Smooth muscle cell (in vitro differentiated cells): ENCODE data around the gene PNP. TPM values are rescaled to one million over a fixed set of nuclear protein-coding genes. Genes with fewer than 3 reads are reported as not detected.

Experiments
- DNase-seq: peaks from one replicate; lab custom pipeline; 2025; ENCODE audit not compliant: unreplicated experiment; lab: John Stamatoyannopoulos, UW
- H2AFZ ChIP-seq: fragments of 200-600 bp; sonication (generic); 2 replicates; pipeline ENCODE4 v1.6.0; 2016; ENCODE audit warnings: antibody characterized with exemption, low read depth, mild to moderate bottlenecking
- H3F3A ChIP-seq: fragments of 200-600 bp; sonication (generic); 2 replicates; pipeline ENCODE4 v1.6.0; 2017; ENCODE audit warnings: antibody characterized with exemption, low read depth
- H3K27ac ChIP-seq: fragments of 200-600 bp; sonication (generic); 2 replicates; pipeline ENCODE4 v1.5.1; 2016; ENCODE audit warnings: low read depth, mild to moderate bottlenecking
- H3K27me3 ChIP-seq: fragments of 200-600 bp; sonication (generic); 2 replicates; pipeline ENCODE4 v1.6.1; 2016; ENCODE audit warnings: low read depth, mild to moderate bottlenecking
- H3K36me3 ChIP-seq: fragments of 200-600 bp; sonication (generic); 2 replicates; pipeline ENCODE4 v1.5.1; 2016; ENCODE audit warnings: low read depth
- H3K4me1 ChIP-seq: fragments of 200-600 bp; sonication (generic); 2 replicates; pipeline ENCODE4 v1.5.1; 2016; ENCODE audit warnings: low read depth
- H3K4me2 ChIP-seq: fragments of 200-600 bp; sonication (generic); 2 replicates; pipeline ENCODE4 v1.6.0; 2016; ENCODE audit warnings: mild to moderate bottlenecking
- H3K4me3 ChIP-seq: fragments of 200-600 bp; sonication (generic); 2 replicates; pipeline ENCODE4 v1.5.1; 2016; ENCODE audit warnings: mild to moderate bottlenecking
- H3K79me2 ChIP-seq: fragments of 200-600 bp; sonication (generic); 2 replicates; pipeline ENCODE4 v1.6.0; 2016; ENCODE audit warnings: low read depth, mild to moderate bottlenecking
- H3K9ac ChIP-seq: fragments of 200-600 bp; sonication (generic); 2 replicates; pipeline ENCODE4 v1.6.0; 2016; ENCODE audit warnings: low read depth
- H3K9me3 ChIP-seq: fragments of 200-600 bp; sonication (generic); replicated peaks from 2 replicates; pipeline ENCODE4 v1.5.1; 2016; ENCODE audit warnings: low read depth
- H4K20me1 ChIP-seq: fragments of 200-600 bp; sonication (generic); 2 replicates; pipeline ENCODE4 v1.6.0; 2016; ENCODE audit warnings: low read depth
- WGBS: methylation state at CpG from one replicate; pipeline ENCODE4 v1.1.7; 2016; ENCODE audit warnings: low lambda C conversion rate; 5-methylcytosine and 5-hydroxymethylcytosine counted together
- polyA plus RNA-seq: library from polyadenylated mRNA; unstranded; fragments of >200 nt; fragmentation: Nextera tagmentation; extraction: Ambion mirVana; gene quantifications from 2 replicates; pipeline ENCODE4 v1.2.1, GENCODE V29; 2016
- total RNA-seq: library from RNA; depleted of rRNA; stranded (reverse); fragments of >200 nt; gene quantifications from 2 replicates; pipeline ENCODE4 v1.2.3, GENCODE V29; 2014
- TF ChIP-seq, protein P1 (sequence below): fragments of 200-600 bp; sonication (generic); IDR thresholded peaks from 2 replicates; pipeline ENCODE4 v1.5.1; 2017; ENCODE audit warnings: borderline replicate concordance, mild to moderate bottlenecking, antibody characterized with exemption; ENCODE audit not compliant: insufficient read depth, poor library complexity, severe bottlenecking

PNP gene
- total and polyA plus RNA-seq, 2 experiments from 2014 or later = 24.2 to 49.7 TPM

- TF ChIP-seq, protein P1, sequence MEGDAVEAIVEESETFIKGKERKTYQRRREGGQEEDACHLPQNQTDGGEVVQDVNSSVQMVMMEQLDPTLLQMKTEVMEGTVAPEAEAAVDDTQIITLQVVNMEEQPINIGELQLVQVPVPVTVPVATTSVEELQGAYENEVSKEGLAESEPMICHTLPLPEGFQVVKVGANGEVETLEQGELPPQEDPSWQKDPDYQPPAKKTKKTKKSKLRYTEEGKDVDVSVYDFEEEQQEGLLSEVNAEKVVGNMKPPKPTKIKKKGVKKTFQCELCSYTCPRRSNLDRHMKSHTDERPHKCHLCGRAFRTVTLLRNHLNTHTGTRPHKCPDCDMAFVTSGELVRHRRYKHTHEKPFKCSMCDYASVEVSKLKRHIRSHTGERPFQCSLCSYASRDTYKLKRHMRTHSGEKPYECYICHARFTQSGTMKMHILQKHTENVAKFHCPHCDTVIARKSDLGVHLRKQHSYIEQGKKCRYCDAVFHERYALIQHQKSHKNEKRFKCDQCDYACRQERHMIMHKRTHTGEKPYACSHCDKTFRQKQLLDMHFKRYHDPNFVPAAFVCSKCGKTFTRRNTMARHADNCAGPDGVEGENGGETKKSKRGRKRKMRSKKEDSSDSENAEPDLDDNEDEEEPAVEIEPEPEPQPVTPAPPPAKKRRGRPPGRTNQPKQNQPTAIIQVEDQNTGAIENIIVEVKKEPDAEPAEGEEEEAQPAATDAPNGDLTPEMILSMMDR = no peak
- Histone ChIP-seq H3K36me3 (no peaks in the 10 kb centered on the region), H3K4me2 (no peak overlapping the region), H3K9me3 (no peaks in the 10 kb centered on the region), H3K4me3 (no peak overlapping the region), H3F3A (no peaks in the 10 kb centered on the region), H3K27ac (no peak overlapping the region), H3K27me3 (no peaks in the 10 kb centered on the region), H4K20me1 (no peaks in the 10 kb centered on the region), H3K9ac (no peak overlapping the region), H2AFZ (no peak overlapping the region), H3K79me2 (no peaks in the 10 kb centered on the region), H3K4me1 (no peaks in the 10 kb centered on the region)
- WGBS = 92% methylated on average over 8 of the region's 8 CpGs
- no peak for DNase-seq
These were observed 39.2 kb downstream of the PNP start for GRCh38 chr14:20508367-20508766.

DNA sequence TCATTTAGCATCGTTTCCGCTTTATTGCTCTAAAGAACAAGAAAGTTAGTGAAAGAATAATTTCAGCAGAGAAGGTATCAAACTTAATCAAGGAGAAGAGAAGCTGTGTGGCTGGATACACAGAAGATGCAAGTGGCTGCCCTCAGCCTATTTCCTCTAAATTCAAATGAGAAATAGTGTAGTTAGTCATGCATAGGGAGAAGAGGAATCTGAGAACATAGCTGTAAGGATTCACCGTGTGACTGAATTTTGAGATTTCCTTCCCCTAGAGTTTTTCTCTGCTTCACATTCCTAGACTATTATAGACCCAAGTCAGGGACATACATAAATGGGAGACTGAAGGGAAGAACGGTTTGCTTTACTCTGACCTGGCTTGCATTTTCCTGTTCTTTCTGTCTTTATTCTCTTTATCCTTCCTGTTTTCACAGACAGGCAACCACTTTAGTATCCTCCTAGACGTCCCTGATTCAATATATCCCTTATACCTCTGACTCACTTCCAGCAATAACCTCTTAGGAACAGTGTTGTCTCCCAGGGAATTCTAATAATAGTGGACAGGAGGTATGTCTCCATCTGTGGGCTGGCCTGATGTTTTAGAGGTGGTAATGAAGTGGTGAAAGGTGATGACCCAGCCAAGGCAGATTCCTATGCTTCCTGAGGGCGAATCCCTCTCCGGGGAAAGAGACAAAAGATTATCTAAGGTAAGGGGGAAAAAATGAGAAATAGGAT is 43.1 kb downstream of the PNP start:
- Histone ChIP-seq H3K4me1 (no peaks in the 10 kb centered on the region), H4K20me1 (no peaks in the 10 kb centered on the region), H3K4me3 (no peak overlapping the region), H3K4me2 (no peak overlapping the region), H3K9me3 (no peaks in the 10 kb centered on the region), H3K27me3 (no peaks in the 10 kb centered on the region), H3K9ac (no peak overlapping the region), H2AFZ (no peak overlapping the region), H3K27ac (no peak overlapping the region), H3K79me2 (no peaks in the 10 kb centered on the region), H3F3A (no peaks in the 10 kb centered on the region), H3K36me3 (no peaks in the 10 kb centered on the region)
- DNase-seq = no peak
- 67% methylated on average over 7 of the region's 7 CpGs for WGBS
- TF ChIP-seq, protein P1 = no peak

GRCh38 chr14:20515846-20516245 is 46.6 kb downstream of the PNP start:
- no peak overlapping the region for H3K4me2 ChIP-seq
- 29% methylated on average over 4 of the region's 4 CpGs for WGBS
- no peak overlapping the region for H3K9ac ChIP-seq
- no peaks in the 10 kb centered on the region for H3K36me3 ChIP-seq
- TF ChIP-seq, protein P1 = no peak
- no peaks in the 10 kb centered on the region for H3K4me1 ChIP-seq
- no peak overlapping the region for H2AFZ ChIP-seq
- no peaks in the 10 kb centered on the region for H3K27me3 ChIP-seq
- no peak overlapping the region for H3K27ac ChIP-seq
- no peaks in the 10 kb centered on the region for H3K79me2 ChIP-seq
- no peak for DNase-seq
- no peaks in the 10 kb centered on the region for H4K20me1 ChIP-seq
- H3K9me3 ChIP-seq = no peaks in the 10 kb centered on the region
- no peaks in the 10 kb centered on the region for H3F3A ChIP-seq
- no peak overlapping the region for H3K4me3 ChIP-seq

DNA sequence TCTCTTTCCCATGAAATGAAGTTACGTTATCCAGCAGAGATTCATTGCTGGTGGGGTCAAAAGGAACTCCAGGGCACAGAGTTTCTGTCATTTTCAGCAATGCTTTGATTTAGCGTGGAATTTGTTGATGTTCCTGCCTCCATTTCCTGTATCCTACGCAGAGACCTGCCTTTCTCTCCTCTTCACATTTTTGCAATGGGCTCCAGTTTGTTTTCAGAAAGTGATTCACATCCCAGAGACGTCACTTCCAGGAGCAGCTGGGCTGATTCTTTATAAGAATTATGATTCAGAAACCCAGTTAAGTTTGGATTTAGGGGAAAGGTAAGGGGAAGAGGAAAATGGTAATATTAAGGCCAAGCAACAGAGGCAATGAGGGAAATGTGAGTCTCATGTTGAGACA is 47.7 kb downstream of the PNP start:
- H3F3A ChIP-seq = no peaks in the 10 kb centered on the region
- H3K9me3 ChIP-seq = no peaks in the 10 kb centered on the region
- no peak overlapping the region for H3K9ac ChIP-seq
- H3K27ac ChIP-seq = no peak overlapping the region
- no peaks in the 10 kb centered on the region for H3K36me3 ChIP-seq
- TF ChIP-seq, protein P1 = no peak
- H3K4me2 ChIP-seq = no peak overlapping the region
- no peaks in the 10 kb centered on the region for H4K20me1 ChIP-seq
- no peak overlapping the region for H3K4me3 ChIP-seq
- H3K27me3 ChIP-seq = no peaks in the 10 kb centered on the region
- WGBS = 79% methylated on average over 4 of the region's 4 CpGs
- no peaks in the 10 kb centered on the region for H3K4me1 ChIP-seq
- no peak overlapping the region for H2AFZ ChIP-seq
- no peaks in the 10 kb centered on the region for H3K79me2 ChIP-seq
- no peak for DNase-seq
